Amniotic epithelial cell (primary cell): ENCODE measurements around the gene PSMC1.

Experiments used
- DNase-seq: peaks from one replicate; pipeline ENCODE4 v3.0.0-alpha.2; 2010; ENCODE audit warnings: low read depth

The PSMC1 gene

DNA sequence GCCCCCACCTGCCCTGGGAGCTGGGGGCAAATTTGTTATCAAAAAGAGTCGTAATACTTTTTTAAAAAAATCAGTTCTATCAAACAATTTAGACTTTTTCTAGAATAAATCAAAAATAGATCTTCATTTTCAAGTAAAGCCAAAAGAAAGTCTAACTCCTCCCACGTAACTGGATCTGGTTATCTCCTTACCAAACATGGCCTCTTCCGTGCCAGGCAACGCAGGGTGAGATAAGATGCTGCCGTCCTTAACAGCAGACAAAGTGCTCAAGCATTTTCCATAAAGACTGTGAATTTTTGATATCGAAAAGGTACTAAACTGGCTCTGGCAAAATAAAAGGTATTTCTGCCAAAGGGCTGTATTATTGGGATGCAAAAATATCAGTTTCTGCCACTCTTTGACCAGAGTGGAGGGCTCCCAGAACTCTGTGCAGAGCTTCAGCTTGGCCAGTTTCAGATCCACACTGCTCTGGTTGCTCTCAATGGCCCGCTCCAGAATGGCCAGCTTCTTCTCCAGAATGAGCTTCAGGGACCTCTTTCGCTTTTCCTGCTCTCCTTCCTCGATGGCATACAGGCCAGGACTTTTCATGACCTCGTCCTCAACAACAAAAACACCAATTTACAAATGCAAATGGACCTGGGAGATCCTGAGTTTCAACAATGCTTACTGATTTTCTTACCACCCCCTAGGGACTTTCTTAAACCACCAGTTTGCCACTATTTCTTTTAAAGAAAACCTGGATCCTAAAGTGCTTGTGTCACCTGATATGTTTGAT, 46.4 kb downstream of the PSMC1 start:
- DNase-seq = peak; percentile 79

- no peak for DNase-seq
These were observed 47.1 kb downstream of the PSMC1 start for GRCh38 chr14:90303473-90303872.

GRCh38 chr14:90304502-90304901, 48.1 kb downstream of the PSMC1 start:
- no peak for DNase-seq

DNA sequence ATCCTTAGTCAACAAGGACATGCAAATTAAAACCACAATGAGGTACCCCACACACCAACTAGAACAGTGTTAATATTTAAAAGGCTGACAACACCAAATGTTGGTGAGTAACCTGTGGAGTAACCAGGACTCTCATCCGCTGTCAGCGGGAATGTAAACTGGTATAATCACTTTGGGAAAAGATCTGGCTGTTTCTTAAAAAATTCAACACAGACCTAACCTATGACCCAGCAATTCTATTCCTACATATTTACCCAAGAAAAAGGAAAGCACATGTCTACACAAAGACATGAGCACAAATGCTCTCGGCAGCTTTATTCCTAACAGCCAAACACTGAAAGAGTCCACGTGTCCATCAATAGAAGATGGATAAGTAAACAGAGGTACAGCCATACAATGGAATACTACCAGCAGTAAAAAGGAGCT, 48.8 kb downstream of the PSMC1 start:
- DNase-seq = no peak

DNA sequence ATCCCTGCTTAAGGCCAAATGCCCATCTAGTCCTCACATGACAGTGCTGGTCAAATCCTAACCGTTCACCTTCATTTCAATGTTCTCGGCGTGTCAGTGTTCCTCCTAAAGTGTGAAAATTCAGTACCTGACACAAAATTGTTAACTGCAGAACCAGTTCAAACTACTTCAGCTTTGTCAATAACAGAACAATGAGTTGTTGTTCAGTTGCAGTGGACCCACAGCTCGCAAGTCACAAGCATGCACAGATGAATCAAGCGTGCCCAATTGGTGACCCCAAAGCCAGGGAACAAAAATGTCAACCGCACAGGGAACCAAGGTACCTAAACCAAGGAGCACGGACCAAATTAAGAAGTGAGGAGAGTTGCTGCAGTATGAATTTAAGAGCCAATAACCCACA, 52.2 kb downstream of the PSMC1 start:
- no peak for DNase-seq

- DNase-seq = no peak
These were observed 60.9 kb downstream of the PSMC1 start for GRCh38 chr14:90317286-90317685.

DNA sequence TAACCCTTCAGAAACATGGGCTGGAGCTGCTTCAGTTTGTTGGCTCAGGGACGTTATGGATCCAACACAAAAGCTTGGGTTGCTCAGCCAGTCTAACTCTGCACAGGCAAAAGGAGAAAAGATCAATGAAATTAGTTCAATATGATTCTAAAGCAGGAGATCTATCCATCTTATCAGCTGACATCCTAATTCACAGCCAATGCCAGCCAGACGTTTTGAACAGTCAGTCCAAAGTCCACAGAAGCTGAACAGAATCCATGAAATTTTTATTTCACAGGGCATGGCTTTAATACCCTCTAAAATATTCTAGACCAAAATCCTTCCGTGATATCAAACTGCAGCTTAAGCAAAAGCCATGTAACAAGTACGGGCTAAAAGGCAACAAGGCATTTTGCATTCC, 61.7 kb downstream of the PSMC1 start:
- DNase-seq = no peak

DNA sequence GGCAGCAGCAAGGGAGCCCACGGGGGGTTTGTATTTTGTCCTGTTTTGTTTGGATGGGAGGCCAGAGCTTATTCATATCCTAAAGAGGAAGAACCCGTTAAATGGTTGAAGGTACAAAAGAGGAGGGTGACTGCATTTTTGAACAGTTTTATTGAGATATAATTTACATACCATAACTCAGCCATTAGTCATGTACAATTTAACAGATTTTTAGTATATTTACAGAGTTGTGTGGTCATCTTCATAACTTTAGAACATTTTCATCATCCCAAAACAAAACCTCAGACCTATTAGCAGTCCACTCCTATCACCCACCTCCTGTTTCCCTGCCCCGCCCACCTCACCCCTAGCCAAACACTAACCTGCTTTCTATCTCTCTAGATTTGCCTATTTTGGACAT, 62.8 kb downstream of the PSMC1 start:
- DNase-seq = no peak

GRCh38 chr14:90319634-90320541, 63.5 kb downstream of the PSMC1 start:
- DNase-seq = no peak

DNA sequence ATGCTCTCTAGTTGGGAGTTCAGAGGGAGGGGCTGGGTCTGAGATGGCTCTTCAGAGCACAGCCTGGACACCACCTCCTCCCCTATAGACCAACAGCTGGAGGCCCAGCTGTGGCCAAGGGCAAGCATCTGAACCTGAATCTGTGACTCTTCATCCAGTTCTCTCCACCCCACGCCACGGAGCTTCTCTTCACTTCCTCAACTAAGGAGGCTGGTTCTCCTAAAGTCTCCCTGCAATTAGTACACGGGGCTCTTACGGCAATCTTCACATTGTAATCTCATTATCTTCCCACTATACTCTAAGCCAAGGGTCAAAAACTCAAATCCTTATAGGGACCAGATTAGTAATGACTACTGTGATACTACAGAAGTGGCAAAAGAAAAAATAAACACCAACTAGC, 65.5 kb downstream of the PSMC1 start:
- DNase-seq = no peak
